GM19043 (cell line): ENCODE measurements around the gene AFAP1.

ENCODE experiments used
- ATAC-seq: cut with Tn5 transposase; IDR thresholded peaks from one replicate; pipeline ENCODE4 v1.9.1; 2021; ENCODE audit warnings: low read depth; ENCODE audit not compliant: unreplicated experiment

The AFAP1 gene

DNA sequence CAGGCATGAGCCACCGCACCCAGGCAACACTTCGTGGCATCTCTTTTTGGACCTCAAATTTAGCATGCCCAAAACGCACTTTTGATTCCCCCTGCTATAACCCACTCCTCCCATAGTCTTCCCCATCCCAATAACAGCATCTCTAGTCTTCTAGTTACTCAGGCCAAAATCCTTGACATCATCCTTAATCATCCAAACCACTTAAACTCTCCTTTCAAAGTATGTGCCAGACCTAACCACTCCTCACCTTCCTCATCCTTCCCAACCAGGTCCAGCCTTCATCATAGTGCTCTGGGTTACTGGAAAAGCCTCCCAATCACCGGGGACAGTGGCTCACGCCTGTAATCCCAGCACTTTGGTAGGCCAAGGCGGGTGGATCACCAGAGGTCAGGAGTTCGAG is 41.9 kb downstream of the AFAP1 start:
- ATAC-seq: no peak

DNA sequence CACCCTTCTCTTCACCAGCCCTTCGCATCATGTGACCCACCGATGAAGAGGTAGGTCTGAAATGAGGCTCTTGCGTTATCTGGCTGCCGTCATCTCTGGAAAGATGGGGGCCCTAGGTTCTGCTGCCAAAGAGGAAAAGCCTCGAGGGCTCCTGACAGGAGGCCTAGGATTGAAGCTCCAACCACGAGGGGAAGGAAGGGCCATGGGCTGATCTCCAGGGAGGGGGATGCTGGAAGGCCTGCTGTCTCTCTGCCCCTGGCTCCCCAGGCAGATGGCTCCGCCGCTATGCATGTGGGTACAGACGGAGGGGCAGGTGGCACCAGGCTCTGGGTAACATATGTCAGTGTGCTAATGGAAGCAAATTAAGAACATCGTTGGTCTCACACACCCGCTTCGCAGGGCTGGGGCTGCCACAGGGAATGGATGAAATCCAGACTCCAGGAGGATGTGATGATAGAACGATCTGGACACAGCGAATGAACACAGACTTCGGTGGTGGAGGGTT is 44.9 kb downstream of the AFAP1 start:
- no peak for ATAC-seq

DNA sequence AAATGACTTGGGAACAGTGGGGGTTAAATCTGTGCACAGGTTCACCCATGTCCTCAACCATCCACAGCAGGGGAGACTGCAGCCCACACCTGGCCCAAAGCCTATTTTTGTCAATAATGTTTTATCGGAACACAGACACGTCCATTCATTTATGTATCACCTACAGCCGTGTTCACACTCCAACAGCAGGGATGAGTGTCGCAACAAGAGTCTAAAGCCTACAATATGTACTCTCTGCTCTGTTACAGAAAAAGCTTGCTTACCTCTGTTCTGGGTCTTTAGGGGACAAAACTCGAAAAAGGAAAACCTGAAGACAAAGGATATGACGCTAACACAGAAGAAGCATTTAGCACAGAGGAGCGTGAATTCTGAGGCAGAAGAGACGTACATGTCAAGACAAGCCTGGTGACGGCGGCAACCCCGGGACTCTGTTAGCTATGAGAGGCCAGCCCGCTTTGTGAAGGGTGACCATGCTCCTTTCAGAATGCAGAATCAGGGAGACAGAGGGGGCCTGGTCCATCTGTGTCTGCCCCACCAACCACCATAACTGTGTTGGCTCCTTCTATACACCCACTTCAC is 45.5 kb downstream of the AFAP1 start:
- ATAC-seq: no peak

DNA sequence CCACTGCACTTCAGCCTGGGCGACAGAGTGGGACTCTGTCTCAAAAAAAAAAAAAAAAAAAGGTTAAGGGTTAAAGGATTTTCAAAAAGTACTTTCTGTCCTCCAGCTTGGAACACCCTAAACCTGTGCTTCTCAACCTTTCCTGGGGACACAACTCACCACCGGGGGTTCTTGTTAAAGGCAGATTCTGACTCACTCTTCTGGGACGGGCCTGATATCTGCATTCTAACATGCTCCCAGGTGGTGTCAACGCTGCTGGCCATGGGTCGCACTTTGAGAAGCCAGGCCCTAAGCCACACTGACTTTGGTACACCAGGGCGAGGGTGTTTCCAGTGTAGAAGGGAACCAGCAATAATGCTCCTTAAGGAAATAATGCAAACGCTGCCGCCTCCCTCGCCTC is 46.1 kb downstream of the AFAP1 start:
- no peak for ATAC-seq

DNA sequence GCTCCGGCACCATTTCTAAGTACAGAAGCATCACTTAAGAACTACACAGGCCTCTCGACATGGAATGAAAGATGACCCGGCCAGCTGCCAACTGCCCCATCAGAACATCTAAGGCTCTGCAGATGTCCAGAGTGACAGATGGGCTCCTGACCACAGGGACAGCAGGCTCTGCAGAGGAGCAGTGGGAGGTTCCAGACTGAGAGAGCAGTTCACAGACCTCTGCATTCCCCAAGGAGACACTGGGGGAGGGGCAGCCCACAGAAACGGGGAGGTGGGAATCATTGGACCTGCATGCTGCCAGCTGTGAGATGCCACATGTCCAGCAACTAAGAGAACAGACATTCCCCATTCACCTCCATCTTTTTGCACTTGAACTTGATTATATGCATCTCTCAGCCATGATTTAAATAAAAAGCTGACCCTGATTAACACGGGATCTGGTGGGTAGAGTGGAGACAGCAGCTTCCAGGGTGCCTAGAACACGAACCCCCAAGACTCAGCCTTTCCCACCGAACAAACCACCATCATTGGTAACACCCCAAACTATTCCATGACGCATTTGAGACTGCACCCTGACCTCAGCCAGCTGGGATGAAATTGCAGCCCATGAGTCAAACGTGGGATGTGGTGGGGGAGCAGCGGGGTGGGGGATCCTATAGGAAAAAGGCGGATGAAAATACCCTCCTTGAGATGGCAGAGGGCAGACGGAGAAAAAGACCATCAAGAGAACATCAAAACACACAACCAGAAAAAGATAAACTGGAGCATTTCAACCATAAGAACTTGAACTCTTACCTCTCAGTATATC is 47.2 kb downstream of the AFAP1 start:
- no peak for ATAC-seq

DNA sequence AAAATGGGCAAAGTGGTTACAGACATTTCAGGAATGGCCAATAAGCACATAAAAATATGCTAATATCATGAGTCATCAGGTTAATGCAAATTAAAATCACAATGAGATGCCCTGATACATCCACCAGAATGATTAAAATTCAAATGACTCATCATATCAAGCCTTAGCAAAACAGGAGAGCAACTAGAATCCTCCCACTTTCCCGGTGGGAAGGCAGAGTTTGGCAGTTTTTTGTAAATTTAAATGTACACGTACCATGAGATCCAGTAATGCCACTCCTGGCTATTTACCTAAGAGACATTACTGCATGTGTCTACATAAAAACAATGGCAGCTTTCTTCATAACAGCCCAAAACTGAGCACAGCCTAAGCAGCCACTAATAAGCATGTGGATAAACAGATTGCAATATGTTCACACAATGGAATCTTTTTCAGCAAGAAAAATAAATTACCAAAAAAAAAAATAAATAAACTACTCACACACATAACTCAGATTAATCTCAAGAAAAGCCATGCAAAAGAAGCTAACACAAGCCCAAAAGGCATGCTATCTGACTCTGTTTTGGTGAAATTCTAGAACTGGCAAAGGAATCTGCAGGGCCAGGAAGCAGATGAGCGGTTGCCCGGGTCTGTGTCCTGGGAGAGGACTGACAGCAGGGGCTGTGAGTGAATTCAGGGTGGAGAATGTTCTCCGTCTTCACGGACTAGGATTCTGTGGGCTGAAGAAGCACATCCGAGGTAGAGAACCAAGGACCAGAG is 48.8 kb downstream of the AFAP1 start:
- ATAC-seq: no peak

DNA sequence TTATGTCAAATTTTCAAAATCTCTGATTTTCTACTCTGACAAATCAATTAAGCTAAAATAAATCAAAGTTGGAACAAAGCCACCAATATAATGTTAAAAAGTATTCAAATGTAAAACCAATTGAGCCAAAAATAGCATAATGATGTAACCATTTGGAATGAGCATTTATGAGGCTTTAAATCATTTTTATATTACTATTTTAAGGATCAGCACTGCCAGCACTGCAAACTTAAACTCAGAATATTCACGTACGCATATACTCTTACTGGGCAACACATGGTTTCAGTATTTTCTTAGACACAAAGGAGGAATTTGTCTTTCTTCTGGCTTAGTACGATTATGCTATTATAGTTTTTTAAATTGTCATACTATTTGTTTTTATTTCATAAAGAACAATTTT is 52.2 kb downstream of the AFAP1 start:
- ATAC-seq: no peak

DNA sequence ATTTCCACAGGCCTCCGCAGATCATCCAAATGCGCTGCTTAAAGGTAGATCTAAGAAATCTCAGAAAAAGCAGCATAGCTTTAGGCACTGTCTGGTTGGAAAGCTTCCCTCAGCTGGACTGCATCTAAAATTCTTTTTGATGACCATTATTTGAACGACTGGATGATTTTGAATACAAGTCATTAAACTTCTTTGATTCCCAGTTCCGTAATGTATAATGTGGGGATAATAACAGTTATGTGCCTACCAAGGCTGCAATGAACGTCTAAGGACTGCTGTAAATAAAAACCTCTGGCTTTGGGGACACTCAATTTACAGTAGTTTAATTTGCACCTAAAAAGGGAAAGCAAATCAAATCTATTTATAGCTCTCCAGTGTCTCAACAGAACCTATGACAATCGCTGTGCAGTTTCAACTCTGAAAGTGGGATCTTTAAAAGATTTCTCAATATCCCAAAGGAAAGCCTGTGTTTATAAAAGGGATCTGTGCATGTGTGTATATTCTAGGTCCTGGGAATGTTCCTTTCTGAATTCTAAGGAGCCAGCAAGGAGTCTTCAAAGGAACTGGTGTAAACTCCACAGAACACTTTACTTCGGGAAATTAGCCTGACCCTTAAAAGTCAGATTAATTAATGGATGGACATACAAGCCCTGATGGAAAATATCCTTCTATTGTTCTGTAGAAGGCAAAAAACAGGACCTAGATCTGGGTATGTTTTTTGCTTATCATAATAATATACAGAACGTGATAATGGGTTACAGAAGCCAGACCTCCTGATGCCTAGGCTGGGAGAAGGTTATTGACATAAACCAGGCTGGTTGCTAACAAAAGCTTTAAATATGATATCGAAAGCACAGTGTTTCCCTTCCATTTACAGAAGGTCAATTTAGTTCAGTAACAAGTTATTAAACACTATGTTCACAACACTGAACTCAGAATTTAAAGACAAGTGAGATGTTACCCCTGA is 53.4 kb downstream of the AFAP1 start:
- no peak for ATAC-seq

DNA sequence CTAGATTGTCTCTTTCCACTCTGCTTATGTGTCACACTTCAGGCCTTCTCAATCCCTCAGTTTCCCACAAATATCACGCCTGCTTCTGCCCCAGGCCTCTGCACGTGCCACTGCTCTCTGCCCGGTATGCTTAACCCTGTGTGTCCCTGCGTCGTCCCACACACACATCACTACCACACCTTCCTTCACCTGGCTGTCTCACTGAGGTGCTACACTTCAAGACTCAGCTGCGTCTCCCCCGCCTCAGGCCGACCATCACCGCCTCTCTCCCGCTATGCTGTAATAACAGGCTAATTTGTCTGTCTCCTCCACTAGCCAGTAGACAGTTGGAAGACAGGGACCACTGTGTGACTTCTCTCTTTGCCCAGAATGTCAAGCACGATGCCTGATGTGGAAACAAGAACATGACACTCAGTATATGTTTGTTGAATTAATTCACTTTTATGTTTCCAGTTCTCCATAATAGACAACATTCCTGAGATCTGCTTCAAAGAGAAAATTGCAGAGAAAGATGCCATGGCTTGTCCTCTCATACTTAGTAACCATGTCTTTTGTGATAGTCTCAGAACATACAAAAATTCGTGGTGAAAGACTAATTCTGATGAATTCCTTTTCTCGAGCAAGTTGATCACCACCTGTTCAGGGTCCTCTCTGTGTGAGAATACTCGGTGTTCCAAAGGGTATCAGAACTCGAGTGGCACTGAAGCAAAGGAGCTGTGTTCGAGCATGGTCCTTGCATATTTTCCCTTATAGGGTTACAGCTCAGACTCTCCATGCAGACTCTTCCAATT is 54.2 kb downstream of the AFAP1 start:
- ATAC-seq: no peak

DNA sequence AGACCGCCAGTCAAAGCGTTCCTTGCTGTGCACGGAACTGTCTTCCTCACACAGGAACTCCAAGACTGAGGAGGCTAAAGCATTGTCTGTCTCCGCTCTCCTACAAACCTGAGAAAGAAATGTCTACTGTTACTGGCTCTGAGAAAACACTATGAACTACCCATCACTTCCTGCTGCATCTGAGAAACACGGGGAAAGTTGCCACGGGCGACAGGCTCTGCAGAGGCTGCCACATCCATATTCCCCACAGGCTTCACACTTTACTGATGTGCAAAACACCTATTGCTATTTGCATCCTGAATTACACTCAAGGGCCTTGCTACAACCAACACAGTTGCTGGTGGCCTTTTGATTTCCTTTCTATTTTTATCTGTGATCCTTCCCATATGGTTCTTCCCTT is 59.0 kb downstream of the AFAP1 start:
- no peak for ATAC-seq

DNA sequence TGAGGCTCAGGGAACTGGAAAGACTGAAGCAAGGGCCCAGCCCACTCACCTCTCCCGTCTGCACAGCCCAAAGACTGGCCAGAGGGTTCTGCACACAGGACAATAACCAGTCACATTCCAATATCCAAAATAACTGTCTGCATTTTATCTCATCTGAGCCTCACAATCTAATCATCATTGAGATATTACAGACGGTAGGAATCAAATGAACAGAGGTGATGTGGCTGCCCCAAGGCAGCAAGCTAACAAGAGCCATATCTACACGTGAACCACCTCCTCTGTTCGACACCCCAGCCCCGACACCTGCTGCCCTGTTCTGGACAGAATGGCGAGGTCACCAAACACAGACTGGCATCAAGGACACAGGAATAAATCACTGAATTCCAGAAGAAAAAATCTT is 60.5 kb downstream of the AFAP1 start:
- no peak for ATAC-seq

DNA sequence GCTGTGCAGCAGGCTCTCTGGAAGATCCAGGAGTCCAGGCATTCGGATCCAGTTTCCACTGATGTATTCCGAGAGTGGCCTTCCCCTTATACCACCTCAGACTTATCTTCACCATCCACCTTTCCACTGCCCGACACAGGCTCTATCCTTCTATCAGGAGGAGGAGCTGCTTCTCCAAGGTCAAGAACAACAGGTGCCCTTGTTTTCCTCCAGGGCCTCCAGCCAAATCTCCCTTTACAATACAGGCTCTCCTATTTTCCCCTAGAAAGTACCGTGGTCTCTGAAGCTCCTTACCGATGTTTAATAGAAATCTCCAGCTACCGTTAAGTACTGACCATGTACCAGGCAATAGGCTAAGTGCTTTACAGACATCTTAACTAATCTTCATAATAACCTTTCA is 61.3 kb downstream of the AFAP1 start:
- no peak for ATAC-seq

DNA sequence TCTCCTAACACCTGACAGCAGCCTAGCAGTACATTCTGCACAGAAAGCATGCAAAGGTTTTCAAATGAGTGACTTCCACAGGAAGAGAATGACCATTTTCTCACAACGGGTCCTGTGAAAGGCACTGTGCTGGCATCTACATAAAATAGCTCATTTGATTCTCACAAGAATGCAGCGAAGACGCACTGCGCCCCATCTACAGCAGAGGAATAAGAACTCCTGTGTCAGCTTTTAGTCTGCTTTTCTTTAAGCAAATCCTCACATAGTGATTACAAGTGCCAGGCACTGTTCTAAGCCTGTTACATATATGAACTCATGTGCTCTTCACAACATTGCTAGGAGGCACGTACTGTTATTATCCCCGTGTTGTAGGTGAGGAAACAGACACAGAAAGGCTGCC is 62.5 kb downstream of the AFAP1 start:
- ATAC-seq: no peak

DNA sequence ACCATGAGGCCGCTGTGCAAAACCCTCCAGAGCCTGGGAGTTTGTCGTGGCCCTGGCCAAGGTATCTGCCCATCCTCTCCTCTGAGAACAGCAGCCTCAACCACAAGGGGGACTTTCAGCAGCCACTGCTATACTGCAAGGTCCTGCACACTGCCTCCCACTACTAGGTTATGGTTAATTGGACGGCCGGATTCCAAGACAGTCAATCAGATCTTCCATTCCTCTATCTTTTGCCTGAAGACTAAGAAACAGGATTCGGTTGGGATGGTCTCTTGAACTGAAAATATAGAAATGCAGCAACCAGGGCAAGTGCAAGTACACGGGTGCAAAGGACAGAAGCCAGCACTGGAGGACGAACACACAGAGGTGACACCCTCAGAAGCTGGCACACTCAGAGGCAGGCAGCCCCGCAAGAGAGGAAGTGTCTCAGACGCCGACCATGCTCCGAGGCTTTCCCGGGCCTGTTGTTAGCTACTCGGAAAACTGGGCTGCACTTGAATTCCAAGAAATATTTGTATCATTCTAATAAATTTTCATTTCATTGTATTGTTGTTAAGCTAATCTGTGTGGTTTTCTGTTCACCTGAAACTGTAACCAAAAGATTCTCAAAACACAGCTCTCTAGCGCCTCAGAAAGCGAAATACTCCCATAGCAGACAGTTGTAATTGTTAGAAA is 63.3 kb downstream of the AFAP1 start:
- no peak for ATAC-seq

DNA sequence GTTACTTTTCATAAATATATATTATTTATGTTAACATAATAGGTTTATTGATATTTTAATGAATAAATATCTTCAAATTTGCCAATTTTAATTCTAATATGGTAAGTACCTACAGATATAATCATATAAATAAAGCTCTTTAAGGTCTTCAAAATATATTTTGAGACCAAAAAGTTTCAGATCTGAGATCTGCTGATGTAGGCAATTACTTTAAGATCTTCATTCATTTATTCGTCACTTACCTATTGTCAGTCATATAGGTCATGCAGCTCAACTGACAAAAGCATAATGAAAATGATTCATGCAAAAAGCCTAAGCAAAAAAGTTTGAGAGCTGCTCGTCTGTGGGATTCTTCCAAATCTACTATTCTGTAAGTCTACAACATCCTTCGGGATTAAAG is 64.8 kb downstream of the AFAP1 start:
- ATAC-seq: no peak

DNA sequence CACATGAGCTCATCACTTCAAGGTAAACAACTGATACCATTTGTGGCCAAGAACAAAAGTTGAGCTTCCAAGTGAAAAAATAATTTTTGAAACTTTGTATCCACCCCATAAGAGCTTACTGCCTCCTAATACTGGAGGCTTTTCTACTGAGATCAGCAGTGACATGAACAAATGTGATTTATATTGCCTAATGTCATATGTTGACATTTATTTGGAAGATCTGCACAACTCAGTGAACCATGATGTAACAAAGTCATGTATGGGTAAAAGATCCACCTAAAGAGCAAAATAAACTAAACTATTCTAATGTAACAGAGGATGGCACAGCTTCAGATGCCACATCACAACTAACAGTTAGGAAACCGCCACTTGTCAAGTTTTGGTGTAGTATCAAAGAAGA is 65.8 kb downstream of the AFAP1 start:
- ATAC-seq: no peak

DNA sequence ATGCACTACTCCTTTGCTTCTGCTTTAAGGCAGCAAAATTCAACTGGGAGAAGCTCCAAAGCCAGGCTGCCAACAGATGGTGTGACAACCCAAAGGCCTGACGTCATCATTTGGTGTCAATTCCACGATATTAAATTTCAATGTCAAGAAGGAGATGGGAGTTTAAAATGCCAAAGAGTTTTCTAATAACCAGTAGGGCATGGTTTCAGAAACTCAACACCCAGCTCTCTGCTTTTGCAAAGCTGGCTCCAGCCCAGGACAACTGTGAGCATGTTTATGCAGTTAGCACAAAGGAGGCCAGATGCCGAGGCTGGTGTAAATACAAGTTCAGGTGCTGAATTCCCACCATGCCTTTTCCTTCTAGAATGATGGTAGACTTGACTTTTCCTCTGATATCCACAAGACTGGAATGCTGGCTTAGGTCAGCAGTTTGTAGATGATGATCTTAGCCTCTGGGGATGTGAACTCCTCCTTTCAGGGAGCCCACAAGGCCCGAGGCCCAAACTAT is 67.3 kb downstream of the AFAP1 start:
- ATAC-seq: no peak

DNA sequence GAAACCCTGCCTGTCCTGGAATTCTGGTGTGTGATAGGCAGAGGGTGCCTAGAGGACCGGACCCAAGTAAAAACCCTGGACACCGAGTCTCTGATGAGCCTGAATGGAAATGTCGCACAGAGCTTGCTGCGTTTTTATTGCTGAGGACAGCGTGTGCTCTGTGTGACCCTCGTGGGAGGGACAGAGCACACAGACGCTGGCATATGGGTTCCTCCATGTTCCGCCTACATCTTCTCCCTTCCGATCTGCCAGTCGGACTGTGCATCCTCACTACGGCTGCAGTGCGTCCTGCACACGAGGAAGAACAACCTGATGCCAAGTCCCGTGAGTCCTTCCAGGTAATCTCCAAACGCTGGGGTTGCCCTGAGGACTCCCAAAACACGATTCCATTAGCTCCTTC is 68.3 kb downstream of the AFAP1 start:
- ATAC-seq: no peak

DNA sequence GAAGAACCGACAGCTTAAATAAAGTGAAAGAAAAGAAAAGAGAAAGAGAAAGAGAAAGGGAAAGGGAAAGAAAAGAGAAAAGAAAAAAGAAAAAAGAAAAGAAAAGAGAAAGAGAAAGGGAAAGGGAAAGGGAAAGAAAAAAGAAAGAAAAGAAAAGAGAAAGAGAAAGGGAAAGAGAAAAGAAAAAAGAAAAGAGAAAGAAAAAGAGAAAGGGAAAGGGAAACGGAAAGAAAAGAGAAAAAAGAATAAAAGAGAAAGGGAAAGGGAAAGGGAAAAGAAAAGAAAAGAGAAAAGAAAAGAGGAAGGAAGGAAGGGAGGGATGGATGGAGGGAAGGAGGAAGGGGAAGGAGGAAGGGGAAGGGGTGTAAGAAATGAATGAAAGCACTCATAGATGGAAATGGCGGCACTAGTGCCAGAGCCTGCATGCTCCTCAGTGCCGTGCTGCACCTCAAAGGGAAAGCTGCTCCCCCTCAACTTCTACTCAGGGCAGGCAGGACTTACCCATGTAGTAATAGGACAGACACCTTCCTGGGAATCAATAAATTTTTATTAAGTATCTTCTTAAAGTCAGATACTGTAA is 70.7 kb downstream of the AFAP1 start:
- ATAC-seq: no peak
